Measurements from ENCODE around the gene CXCL9. TPM values are rescaled to one million over a fixed set of nuclear protein-coding genes. Genes with fewer than 3 reads are reported as not detected.
A peak's percentile ranks its signal among the peaks of the same experiment; 100 is the strongest.
"Not testable (repeated sequence)": the region's sequence is repeated elsewhere in the genome, so short reads cannot be mapped to it uniquely, and the experiment has no call there.

The CXCL9 gene
- total RNA-seq, 1 experiment from 2014 or later, result not detected

DNA sequence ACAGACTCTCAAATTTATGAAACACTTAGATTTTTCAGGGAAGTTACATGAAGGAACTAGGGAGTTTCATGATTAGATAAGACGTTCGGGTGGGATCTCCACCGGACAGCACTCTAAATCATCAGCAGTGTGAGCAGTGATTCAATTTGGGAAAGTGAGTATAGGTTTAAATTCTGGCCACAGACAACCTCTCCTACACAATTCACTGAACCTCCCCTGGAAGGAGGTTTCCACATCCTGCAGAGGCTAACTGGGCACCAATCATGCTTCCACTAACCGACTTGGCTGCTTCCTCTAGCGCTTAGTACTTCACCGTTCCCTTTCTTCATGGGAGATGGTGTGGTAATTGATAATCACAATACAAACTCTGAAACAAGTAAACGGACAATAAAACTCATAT, 5.6 kb downstream of the CXCL9 start:
- Histone ChIP-seq H3K27ac (no peak overlapping the region), H3K4me1 (no peaks in the 10 kb centered on the region), H3K9me3 (replicated peaks) (no peaks in the 10 kb centered on the region), H3K27me3 (no peaks in the 10 kb centered on the region), H3K4me3 (no peak overlapping the region), H3K36me3 (no peaks in the 10 kb centered on the region)
- no peak for DNase-seq

DNA sequence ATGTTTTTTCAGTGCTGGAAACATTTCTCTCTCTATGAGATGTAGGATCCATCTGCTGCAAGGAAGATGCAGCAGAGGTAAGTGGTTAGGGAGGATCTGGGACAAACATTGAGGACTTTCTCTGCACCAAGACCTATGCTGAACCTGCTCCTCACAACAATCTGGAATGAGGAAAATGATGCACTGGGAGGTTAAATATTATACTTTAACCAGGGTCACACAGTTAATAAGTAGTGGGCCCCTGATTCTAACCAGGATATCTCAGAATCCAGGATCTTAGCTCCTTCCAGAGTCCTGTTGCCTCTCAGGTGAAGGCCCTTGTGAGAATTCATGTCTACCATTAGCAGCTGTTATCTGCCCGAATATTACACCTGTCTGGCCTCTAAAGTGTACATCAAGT, 7.0 kb downstream of the CXCL9 start:
- H3K9me3 ChIP-seq (replicated peaks), result no peaks in the 10 kb centered on the region
- no peak overlapping the region for H3K27ac ChIP-seq
- H3K27me3 ChIP-seq, result no peaks in the 10 kb centered on the region
- H3K36me3 ChIP-seq, result no peaks in the 10 kb centered on the region
- DNase-seq, result no peak
- H3K4me1 ChIP-seq, result no peaks in the 10 kb centered on the region
- H3K4me3 ChIP-seq, result no peak overlapping the region

DNA sequence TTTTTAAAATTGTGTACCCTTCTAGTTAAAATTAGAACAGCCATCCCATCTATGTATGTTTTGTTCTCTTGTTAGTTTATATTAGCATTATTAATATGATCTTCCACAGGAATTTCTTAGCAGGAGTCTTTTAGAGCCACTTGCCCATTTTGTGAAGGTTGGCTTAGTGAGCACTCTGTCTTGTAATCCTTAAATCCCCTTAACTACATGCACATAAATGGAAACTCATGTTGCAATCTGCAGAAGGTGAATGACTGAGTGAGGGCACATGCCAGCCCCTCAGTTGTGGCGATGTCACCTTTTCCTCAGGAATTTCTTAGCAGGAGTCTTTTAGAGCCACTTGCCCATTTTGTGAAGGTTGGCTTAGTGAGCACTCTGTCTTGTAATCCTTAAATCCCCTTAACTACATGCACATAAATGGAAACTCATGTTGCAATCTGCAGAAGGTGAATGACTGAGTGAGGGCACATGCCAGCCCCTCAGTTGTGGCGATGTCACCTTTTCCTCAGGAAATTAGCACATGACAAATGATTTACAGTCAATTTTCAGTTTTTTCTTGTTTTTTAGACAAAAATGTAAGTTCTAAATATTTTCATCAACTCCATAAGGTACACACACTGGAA, 8.7 kb downstream of the CXCL9 start:
- not testable (repeated sequence) for H3K9me3 ChIP-seq (replicated peaks); H3K36me3 ChIP-seq; DNase-seq; H3K4me3 ChIP-seq; H3K27me3 ChIP-seq; H3K4me1 ChIP-seq; H3K27ac ChIP-seq

DNA sequence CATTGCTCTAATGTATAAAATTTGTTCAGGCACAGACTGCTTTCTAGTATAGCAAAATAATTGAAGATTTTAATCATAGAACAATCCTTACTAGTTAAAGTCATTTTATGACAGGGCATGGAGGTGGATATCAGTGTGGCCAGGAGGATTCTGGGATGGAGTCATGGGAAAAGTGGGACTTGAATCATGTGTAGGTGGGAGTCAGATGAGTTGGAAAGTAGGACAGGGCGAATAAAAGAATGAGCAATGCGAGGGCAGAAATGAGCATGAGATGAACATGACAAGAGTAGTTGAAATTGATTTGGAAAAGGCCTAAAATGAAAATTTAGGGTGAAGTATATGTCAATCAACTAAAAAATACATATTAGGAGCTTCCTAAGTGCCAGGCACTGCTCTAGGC, 9.4 kb downstream of the CXCL9 start:
- no peaks in the 10 kb centered on the region for H3K4me1 ChIP-seq
- no peaks in the 10 kb centered on the region for H3K27me3 ChIP-seq
- H3K27ac ChIP-seq, result no peak overlapping the region
- H3K4me3 ChIP-seq, result no peak overlapping the region
- DNase-seq, result no peak
- no peaks in the 10 kb centered on the region for H3K36me3 ChIP-seq
- H3K9me3 ChIP-seq (replicated peaks), result no peaks in the 10 kb centered on the region

DNA sequence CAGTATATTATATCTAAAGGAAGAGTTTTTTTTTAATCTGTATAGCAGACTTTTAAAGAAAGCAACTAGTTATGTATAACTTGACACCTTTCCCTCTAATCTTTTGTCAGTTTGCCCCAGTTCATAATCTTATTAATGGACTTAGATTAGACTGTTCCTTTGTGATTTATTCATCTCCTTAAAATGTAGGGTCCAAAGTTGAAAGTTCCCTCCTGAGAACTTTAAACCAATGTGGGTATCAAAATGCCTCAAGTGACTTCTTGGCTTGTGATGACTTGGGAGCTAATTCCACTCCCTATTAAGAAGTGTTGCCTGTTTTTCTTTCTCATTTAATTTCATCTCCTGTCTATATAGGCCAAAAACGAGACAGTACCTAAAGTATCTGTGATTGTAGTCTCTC, 10.2 kb downstream of the CXCL9 start:
- Histone ChIP-seq H3K4me1 (no peaks in the 10 kb centered on the region), H3K36me3 (no peaks in the 10 kb centered on the region), H3K27me3 (no peaks in the 10 kb centered on the region), H3K27ac (no peak overlapping the region), H3K4me3 (no peak overlapping the region), H3K9me3 (replicated peaks) (no peaks in the 10 kb centered on the region)
- DNase-seq, result no peak

DNA sequence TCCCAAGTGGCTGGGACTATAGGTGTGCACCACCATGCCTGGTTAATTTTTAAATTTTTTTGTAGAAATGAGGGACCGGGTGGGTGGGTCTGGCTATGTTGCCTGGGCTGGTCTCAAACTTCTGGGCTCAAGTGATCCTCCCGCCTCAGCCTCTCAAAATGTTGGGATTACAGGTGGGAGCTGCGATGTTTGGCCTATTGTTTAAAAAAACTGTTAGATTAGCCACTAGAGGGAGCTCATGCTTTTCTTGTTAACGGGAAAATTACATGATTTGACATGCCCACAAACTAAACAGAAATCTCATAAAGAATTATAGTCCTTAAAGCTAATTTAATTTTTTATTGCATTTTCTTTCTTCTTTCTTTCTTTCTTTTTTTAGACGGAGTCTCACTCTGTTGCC, 11.6 kb downstream of the CXCL9 start:
- peak in 1 of 2 experiments; percentile 80 for DNase-seq
- no peaks in the 10 kb centered on the region for H3K4me1 ChIP-seq
- no peak overlapping the region for H3K27ac ChIP-seq

DNA sequence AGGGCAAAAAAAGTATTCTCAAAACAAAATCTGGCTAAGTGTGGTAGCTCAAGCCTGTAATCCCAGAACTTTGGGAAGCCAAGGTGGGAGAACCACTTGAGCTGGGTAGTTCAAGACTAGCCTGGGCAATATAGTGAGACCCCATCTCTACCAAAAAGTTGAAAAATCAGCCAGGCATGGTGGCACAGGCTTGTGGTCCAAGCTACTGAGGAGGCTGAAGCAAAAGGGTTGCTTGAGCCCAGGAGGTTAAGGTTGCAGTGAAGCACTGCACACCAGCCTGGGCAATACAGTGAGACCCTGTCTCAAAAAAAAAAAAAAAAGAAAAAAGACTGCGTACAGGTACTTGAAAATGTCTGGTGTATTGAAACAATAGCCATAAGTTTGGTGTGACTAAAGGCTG, 14.8 kb downstream of the CXCL9 start:
- Histone ChIP-seq H3K9me3 (replicated peaks) (no peaks in the 10 kb centered on the region), H3K27ac (no peak overlapping the region), H3K4me3 (no peak overlapping the region), H3K36me3 (no peaks in the 10 kb centered on the region), H3K4me1 (0 out of 2 replicates have a peak, but pooled peaks cover 2% of the 10 kb centered on the region), H3K27me3 (no peaks in the 10 kb centered on the region)
- no peak for DNase-seq

More for the DNA sequence above, 11.6 kb downstream of the CXCL9 start:
- Histone ChIP-seq H3K4me3 (no peak overlapping the region), H3K27me3 (no peaks in the 10 kb centered on the region), H3K9me3 (replicated peaks) (no peaks in the 10 kb centered on the region), H3K36me3 (no peaks in the 10 kb centered on the region)

DNA sequence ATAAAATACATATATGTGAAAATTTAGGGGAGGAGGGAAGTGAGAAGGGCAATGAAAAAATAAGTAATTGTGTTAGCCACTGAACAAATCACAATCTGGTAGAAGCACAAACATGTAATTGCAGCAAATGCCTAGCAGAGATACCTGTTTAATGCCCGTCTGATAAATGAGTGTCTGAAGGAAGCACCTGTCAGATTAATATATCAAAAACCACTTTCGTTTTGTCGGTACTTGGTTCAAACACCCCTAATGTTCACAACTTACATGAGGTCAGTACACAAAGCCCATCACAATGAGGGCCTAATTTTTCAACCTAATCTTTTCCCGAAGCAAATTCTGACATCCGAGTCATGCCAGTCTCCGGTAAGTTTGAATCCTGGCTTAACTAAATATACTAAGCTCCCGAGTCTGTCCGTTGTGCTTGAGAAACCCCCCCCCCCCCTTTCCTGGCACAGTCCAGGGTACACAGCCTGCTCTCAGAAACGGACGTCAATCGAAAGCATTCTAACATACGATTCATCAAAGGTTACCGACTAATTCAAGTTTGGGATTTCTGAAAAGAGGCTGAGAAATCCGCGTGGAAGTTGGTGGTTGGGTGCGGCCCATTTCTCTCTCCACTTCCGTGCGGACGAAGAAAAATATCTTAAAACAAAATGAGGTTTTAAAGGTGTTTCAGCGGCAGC, 17.3 kb downstream of the CXCL9 start:
- 0 out of 2 replicates have a peak, but pooled peaks cover 2% of the 10 kb centered on the region for H3K4me1 ChIP-seq
- peaks cover 6% of the 10 kb centered on the region for H3K36me3 ChIP-seq
- H3K27me3 ChIP-seq, result no peaks in the 10 kb centered on the region
- H3K4me3 ChIP-seq, result peak overlapping the region; percentile 71
- H3K27ac ChIP-seq, result peak overlapping the region; percentile 54
- DNase-seq, result no peak
- no peaks in the 10 kb centered on the region for H3K9me3 ChIP-seq (replicated peaks)

DNA sequence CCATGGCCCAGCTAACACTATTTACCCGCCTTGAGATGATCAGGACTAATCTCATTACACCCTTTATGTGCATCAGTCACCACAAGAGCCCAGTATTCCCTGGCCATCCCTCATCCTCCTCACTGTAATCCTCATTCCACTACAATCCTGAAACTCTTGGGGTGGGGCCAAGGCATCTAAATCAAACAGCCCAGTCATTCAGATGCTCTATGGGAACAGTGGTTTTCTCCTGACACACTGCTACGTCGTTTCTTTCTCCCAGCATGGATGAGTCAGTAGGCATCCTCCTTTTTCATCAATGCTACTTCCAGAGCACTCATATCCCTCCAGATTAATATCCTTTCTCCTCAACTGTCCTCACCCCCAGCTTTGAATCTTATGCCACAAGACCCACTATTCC, 22.2 kb downstream of the CXCL9 start:
- no peak for DNase-seq
- no peaks in the 10 kb centered on the region for H3K9me3 ChIP-seq (replicated peaks)

DNA sequence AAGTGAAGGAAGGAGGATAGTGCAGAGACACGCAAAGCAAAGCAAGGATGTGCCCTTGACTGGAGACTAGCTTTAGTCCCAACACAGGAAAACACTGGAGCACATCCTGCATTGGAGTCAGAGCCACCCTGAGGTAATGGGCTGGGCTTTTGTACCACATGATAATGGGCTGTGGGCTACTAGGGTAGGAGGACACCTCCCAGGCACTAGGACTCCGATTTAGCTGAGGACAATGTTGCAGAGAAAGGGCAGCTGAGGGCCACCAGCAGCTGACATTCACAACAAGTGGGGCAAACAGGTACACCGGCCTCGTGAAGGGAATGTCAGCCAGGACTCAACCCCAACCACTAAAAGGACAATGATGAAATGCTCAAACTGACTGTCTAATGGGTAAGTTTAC, 26.7 kb downstream of the CXCL9 start:
- no peaks in the 10 kb centered on the region for H3K4me1 ChIP-seq
- H3K27ac ChIP-seq, result no peak overlapping the region
- peaks cover 5% of the 10 kb centered on the region; the same call in 1 of the 2 replicates for H3K9me3 ChIP-seq (replicated peaks)
- H3K27me3 ChIP-seq, result no peaks in the 10 kb centered on the region
- H3K36me3 ChIP-seq, result peaks cover 75% of the 10 kb centered on the region
- no peak overlapping the region for H3K4me3 ChIP-seq
- no peak for DNase-seq

More for the DNA sequence above, 22.2 kb downstream of the CXCL9 start:
- H3K27ac ChIP-seq, result no peak overlapping the region
- H3K27me3 ChIP-seq, result no peaks in the 10 kb centered on the region
- peaks cover 37% of the 10 kb centered on the region for H3K36me3 ChIP-seq
- H3K4me3 ChIP-seq, result no peak overlapping the region
- 0 out of 2 replicates have a peak, but pooled peaks cover 2% of the 10 kb centered on the region for H3K4me1 ChIP-seq

DNA sequence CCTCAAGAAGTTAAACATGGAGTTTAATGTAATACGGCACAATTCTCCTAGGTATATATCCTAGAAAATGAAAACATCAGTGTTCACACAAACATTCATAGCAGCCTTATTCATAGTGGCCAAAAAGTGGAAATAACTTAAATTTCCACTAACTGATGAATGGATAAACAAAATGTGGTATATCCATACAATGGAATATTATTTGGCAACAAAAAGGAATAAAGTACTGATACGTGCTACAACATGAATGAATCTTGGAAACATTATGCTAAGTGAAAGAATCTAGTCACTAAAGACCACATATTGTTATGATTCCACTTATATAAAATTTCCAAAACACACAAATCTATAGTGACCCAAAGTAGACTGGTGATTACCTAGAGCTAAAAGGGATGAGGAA, 31.1 kb downstream of the CXCL9 start:
- Histone ChIP-seq H3K9me3 (replicated peaks) (peaks cover 5% of the 10 kb centered on the region; the same call in 1 of the 2 replicates), H3K4me1 (no peaks in the 10 kb centered on the region), H3K4me3 (no peak overlapping the region), H3K36me3 (peaks cover 84% of the 10 kb centered on the region), H3K27me3 (no peaks in the 10 kb centered on the region), H3K27ac (no peak overlapping the region)
- DNase-seq, result no peak

DNA sequence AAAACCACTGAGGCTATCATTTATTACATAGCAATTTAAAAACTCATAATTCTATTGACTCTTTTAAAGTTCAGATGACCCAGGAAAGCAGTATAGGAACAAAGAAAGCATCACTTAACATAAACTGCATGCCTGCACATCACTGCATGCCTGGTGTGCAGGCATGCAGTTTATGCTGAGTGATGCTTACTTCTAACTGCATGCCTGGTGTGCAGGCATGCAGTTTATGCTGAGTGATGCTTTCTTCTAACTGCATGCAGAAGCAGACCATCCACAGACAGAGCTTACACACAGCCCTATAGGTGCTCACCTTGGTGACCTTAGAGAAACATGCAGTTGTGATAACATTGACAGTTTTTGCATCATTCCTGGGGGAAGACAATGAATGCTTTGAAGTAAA, 33.5 kb downstream of the CXCL9 start:
- Histone ChIP-seq H3K27me3 (no peaks in the 10 kb centered on the region), H3K9me3 (replicated peaks) (peaks cover 5% of the 10 kb centered on the region; the same call in 1 of the 2 replicates), H3K4me3 (no peak overlapping the region), H3K36me3 (peaks cover 89% of the 10 kb centered on the region), H3K27ac (no peak overlapping the region), H3K4me1 (no peaks in the 10 kb centered on the region)
- DNase-seq, result no peak

DNA sequence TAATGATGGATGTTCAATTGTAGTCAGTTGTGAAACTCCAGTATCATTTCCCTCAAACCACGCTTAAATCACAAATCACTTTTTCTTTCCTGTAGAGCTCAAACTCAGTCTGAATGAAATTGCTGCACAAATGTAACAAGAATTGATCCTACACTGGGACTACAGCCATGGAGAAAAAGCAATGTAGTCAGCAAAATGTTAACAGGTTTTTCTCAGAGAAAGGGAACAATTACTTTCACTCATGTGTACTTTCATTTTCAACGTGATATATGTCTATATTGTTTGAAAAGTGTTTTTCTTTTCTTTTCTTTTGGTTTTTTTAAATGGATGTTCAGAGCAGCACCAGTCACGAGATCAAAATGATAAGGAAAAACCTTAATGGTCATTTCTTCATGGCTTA, 39.2 kb downstream of the CXCL9 start:
- Histone ChIP-seq H3K27ac (no peak overlapping the region), H3K4me1 (no peaks in the 10 kb centered on the region), H3K4me3 (no peak overlapping the region), H3K27me3 (no peaks in the 10 kb centered on the region), H3K9me3 (replicated peaks) (no peaks in the 10 kb centered on the region), H3K36me3 (peaks cover 93% of the 10 kb centered on the region)
- no peak for DNase-seq

DNA sequence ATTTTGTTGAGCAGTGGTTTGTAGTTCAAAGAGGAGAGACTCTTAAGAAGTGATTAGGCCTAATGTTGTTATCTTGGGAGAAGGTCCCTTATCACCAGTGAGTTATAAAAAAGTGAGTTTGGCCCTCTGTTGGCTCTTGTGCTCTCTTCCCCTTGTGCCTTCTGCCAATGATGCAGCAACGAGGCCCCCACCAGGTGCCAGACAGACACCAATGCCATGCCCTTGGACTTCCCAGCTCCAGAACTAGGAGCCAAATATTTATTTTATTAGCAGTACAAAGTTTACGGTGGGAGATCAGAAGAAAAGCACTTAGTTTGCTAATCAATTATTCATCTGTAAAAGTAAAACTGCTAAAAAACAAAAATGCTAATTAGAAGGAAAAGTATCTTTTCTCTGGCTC, 43.8 kb downstream of the CXCL9 start:
- no peak for DNase-seq
- H3K27me3 ChIP-seq, result no peaks in the 10 kb centered on the region
- no peak overlapping the region for H3K4me3 ChIP-seq
- peaks cover 4% of the 10 kb centered on the region; the same call in 1 of the 2 replicates for H3K9me3 ChIP-seq (replicated peaks)
- peaks cover 90% of the 10 kb centered on the region for H3K36me3 ChIP-seq
- H3K4me1 ChIP-seq, result no peaks in the 10 kb centered on the region
- H3K27ac ChIP-seq, result no peak overlapping the region

DNA sequence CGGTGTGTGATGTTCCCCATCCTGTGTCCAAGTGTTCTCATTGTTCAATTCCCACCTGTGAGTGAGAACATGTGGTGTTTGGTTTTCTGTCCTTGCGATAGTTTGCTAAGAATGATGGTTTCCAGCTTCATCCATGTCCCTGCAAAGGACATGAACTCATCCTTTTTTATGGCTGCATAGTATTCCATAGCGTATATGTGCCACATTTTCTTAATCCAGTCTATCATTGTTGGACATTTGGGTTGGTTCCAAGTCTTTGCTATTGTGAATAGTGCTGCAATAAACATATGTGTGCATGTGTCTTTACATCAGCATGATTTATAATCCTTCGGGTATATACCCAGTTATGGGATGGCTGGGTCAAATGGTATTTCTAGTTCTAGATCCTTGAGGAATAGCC, 45.2 kb downstream of the CXCL9 start:
- not testable (repeated sequence) for DNase-seq; H3K27me3 ChIP-seq; H3K27ac ChIP-seq; H3K4me1 ChIP-seq; H3K4me3 ChIP-seq; H3K9me3 ChIP-seq (replicated peaks)
- peaks cover 90% of the 10 kb centered on the region for H3K36me3 ChIP-seq

DNA sequence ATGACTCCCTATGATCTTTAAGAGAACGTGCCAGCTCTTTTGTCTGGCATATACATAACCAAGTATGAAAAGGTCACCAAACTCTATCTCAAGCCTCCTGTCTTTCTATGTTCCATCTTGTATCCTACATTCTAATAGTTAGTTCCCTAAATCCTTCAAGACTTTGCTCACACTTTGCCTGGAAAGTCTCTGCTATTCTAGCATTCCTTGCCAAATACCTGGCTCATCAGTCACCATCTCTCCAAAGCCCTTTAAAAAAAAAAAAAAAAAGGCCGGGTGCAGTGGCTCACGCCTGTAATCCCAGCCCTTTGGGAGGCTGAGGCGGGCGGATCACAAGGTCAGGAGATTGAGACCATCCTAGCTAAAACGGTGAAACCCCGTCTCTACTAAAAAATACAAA, 48.8 kb downstream of the CXCL9 start:
- not testable (repeated sequence) for H3K4me1 ChIP-seq; H3K27ac ChIP-seq; H3K4me3 ChIP-seq; H3K9me3 ChIP-seq (replicated peaks); DNase-seq; H3K27me3 ChIP-seq
- peaks cover 86% of the 10 kb centered on the region for H3K36me3 ChIP-seq

Data from SJCRH30 (cell line).